GM23248 (cell line): Measurements from ENCODE around the gene CYGB. TPM values are rescaled to one million over a fixed set of nuclear protein-coding genes. Genes with fewer than 3 reads are reported as not detected.
A peak's percentile ranks its signal among the peaks of the same experiment; 100 is the strongest.
"Not testable (repeated sequence)": the region's sequence is repeated elsewhere in the genome, so short reads cannot be mapped to it uniquely, and the experiment has no call there.

Experiments
- DNase-seq: peaks from one replicate; pipeline ENCODE4 v3.0.0-alpha.2; 2015
- H2AFZ ChIP-seq: fragments of 200-600 bp; sonication (generic); 2 replicates; pipeline ENCODE4 v1.6.1; 2016; ENCODE audit warnings: antibody characterized with exemption
- H3F3A ChIP-seq: fragments of 200-600 bp; sonication (generic); 2 replicates; pipeline ENCODE4 v1.6.1; 2016; ENCODE audit warnings: mild to moderate bottlenecking, antibody characterized with exemption, mixed run types; ENCODE audit not compliant: insufficient read depth
- H3K27ac ChIP-seq: fragments of 200-600 bp; sonication (generic); 2 replicates; pipeline ENCODE4 v1.5.1; 2016; ENCODE audit warnings: mild to moderate bottlenecking
- H3K27me3 ChIP-seq: fragments of 200-600 bp; sonication (generic); replicated peaks from 2 replicates; pipeline ENCODE4 v1.6.1; 2016; ENCODE audit warnings: mild to moderate bottlenecking; ENCODE audit not compliant: insufficient read depth
- H3K36me3 ChIP-seq: fragments of 200-600 bp; sonication (generic); 2 replicates; pipeline ENCODE4 v1.6.1; 2016; ENCODE audit warnings: low read depth, mild to moderate bottlenecking
- H3K4me1 ChIP-seq: fragments of 200-600 bp; sonication (generic); 2 replicates; pipeline ENCODE4 v1.6.1; 2016; ENCODE audit warnings: mild to moderate bottlenecking; ENCODE audit not compliant: insufficient read depth
- H3K4me2 ChIP-seq: fragments of 200-600 bp; sonication (generic); one replicate; pipeline ENCODE4 v1.6.1; 2016; ENCODE audit warnings: mild to moderate bottlenecking; ENCODE audit not compliant: unreplicated experiment
- H3K4me3 ChIP-seq: fragments of 200-600 bp; sonication (generic); 2 replicates; pipeline ENCODE4 v1.5.1; 2016; ENCODE audit warnings: mild to moderate bottlenecking
- H3K79me2 ChIP-seq: fragments of 200-600 bp; sonication (generic); 2 replicates; pipeline ENCODE4 v1.6.1; 2016; ENCODE audit warnings: mild to moderate bottlenecking; ENCODE audit not compliant: insufficient read depth
- H3K9ac ChIP-seq: fragments of 200-600 bp; sonication (generic); 2 replicates; pipeline ENCODE4 v1.6.1; 2016; ENCODE audit warnings: mild to moderate bottlenecking
- H3K9me2 ChIP-seq: fragments of 200-600 bp; sonication (generic); 2 replicates; pipeline ENCODE4 v1.6.1; 2016; ENCODE audit warnings: mixed run types, mild to moderate bottlenecking, moderate library complexity; ENCODE audit not compliant: insufficient read depth
- H3K9me3 ChIP-seq: fragments of 200-600 bp; sonication (generic); one replicate; pipeline ENCODE4 v1.6.1; 2017; ENCODE audit warnings: low read depth
- H4K20me1 ChIP-seq: fragments of 200-600 bp; sonication (generic); 2 replicates; pipeline ENCODE4 v1.6.0; 2016; ENCODE audit not compliant: insufficient read depth
- EZH2 ChIP-seq: fragments of 200-600 bp; sonication (generic); IDR thresholded peaks from 2 replicates; pipeline ENCODE4 v1.6.1; 2018; ENCODE audit warnings: antibody characterized with exemption, mild to moderate bottlenecking; ENCODE audit not compliant: insufficient read depth, poor library complexity, severe bottlenecking
- EZH2phosphoT487 ChIP-seq: fragments of 200-600 bp; sonication (generic); IDR thresholded peaks from 2 replicates; pipeline ENCODE4 v1.6.1; 2018; ENCODE audit warnings: antibody characterized with exemption, moderate library complexity, mild to moderate bottlenecking, low read depth; ENCODE audit not compliant: insufficient read depth
- WGBS, 2 experiments: methylation state at CpG; one replicate each; pipeline ENCODE4 v1.1.6; 2015 to 2017; ENCODE audit warnings: low lambda C conversion rate in 2 of 2, low coverage in 1 of 2; ENCODE audit errors: missing lambda C conversion rate in 2 of 2; 5-methylcytosine and 5-hydroxymethylcytosine counted together
- in situ Hi-C: fragments of 300-500 bp; cut with MboI; formaldehyde crosslinking; loops from 2 replicates; pipeline ENCODE4 v1.15.0; 2020
- polyA plus RNA-seq: library from polyadenylated mRNA; unstranded; fragments of >200 nt; fragmentation: Nextera tagmentation; extraction: Ambion mirVana; gene quantifications from 2 replicates; pipeline ENCODE4 v1.2.1, GENCODE V29; 2016
- total RNA-seq: library from RNA; depleted of rRNA; stranded (reverse); fragments of >200 nt; shearing (Covaris generic); gene quantifications from 2 replicates; pipeline ENCODE4 v1.2.3, GENCODE V29; 2014

Gene CYGB
- total and polyA plus RNA-seq, 2 experiments from 2014 or later = 1.1 to 8.3 TPM

- no peaks in the 10 kb centered on the region for H3K79me2 ChIP-seq
- H4K20me1 ChIP-seq = no peaks in the 10 kb centered on the region
- H3K9me3 ChIP-seq = no peaks in the 10 kb centered on the region
- no peaks in the 10 kb centered on the region for H3K9me2 ChIP-seq
- H3K36me3 ChIP-seq = no peaks in the 10 kb centered on the region
- H3F3A ChIP-seq = no peaks in the 10 kb centered on the region
- H3K4me3 ChIP-seq = no peak overlapping the region
- TF ChIP-seq EZH2 = no peak
- no peak for TF ChIP-seq EZH2phosphoT487
- in situ Hi-C loops = no loop called here
- 0 out of 2 replicates have a peak overlapping the region, but pooled peaks have one; percentile 41 for H2AFZ ChIP-seq
- H3K4me2 ChIP-seq = no peak overlapping the region
- 47 to 49% methylated on average over 25 of the region's 25 CpGs for WGBS, 2 experiments
- H3K27ac ChIP-seq = peak overlapping the region; percentile 41
- no peaks in the 10 kb centered on the region for H3K27me3 ChIP-seq
- peaks cover 21% of the 10 kb centered on the region for H3K4me1 ChIP-seq
- peak; percentile 77 for DNase-seq
- peak overlapping the region; percentile 55 for H3K9ac ChIP-seq
Observed at GRCh38 chr17:76524598-76525512, 12.7 kb downstream of the CYGB start.

- Histone ChIP-seq H3K4me2 (peak overlapping the region; percentile 26), H3K4me3 (no peak overlapping the region), H3K79me2 (no peaks in the 10 kb centered on the region), H3K9me3 (no peaks in the 10 kb centered on the region), H3K4me1 (peaks cover 10% of the 10 kb centered on the region), H2AFZ (no peak overlapping the region), H3K27ac (no peak overlapping the region), H3K36me3 (no peaks in the 10 kb centered on the region), H3F3A (no peaks in the 10 kb centered on the region), H3K27me3 (no peaks in the 10 kb centered on the region), H4K20me1 (no peaks in the 10 kb centered on the region), H3K9me2 (no peaks in the 10 kb centered on the region), H3K9ac (no peak overlapping the region)
- DNase-seq = peak; percentile 77
- in situ Hi-C loops = no loop called here
- 20 to 21% methylated on average over 30 to 35 of the region's 35 CpGs for WGBS, 2 experiments
- TF ChIP-seq EZH2phosphoT487 (no peak), EZH2 (no peak)
Observed at GRCh38 chr17:76523084-76524037, 14.1 kb downstream of the CYGB start.

GRCh38 chr17:76521683-76522082, 15.8 kb downstream of the CYGB start:
- H3K9me3 ChIP-seq, H3K79me2 ChIP-seq, H3K27me3 ChIP-seq, H3K4me2 ChIP-seq, H3K4me3 ChIP-seq, in situ Hi-C loops, H3F3A ChIP-seq, H3K36me3 ChIP-seq, H3K9ac ChIP-seq, H3K9me2 ChIP-seq, DNase-seq, H2AFZ ChIP-seq, H3K4me1 ChIP-seq, H3K27ac ChIP-seq, H4K20me1 ChIP-seq: not testable (repeated sequence)
- 87 to 92% methylated on average over 10 of the region's 10 CpGs for WGBS, 2 experiments

GRCh38 chr17:76521262-76521661, 16.2 kb downstream of the CYGB start:
- in situ Hi-C loops = no loop called here
- Histone ChIP-seq H3K79me2 (no peaks in the 10 kb centered on the region), H4K20me1 (no peaks in the 10 kb centered on the region), H3K4me1 (peaks cover 11% of the 10 kb centered on the region), H3F3A (peaks cover 4% of the 10 kb centered on the region; the same call in 1 of the 2 replicates), H3K27me3 (no peaks in the 10 kb centered on the region), H3K9me3 (no peaks in the 10 kb centered on the region), H3K4me3 (no peak overlapping the region), H3K9me2 (no peaks in the 10 kb centered on the region), H3K4me2 (no peak overlapping the region), H3K27ac (no peak overlapping the region), H3K36me3 (no peaks in the 10 kb centered on the region), H3K9ac (no peak overlapping the region), H2AFZ (no peak overlapping the region)
- no peak for DNase-seq
- WGBS, 2 experiments = 94 to 95% methylated on average over 7 of the region's 7 CpGs
- TF ChIP-seq EZH2phosphoT487 = no peak
- TF ChIP-seq EZH2 = no peak
